Measurements from ENCODE around the gene ITGB1BP1. TPM values are rescaled to one million over a fixed set of nuclear protein-coding genes. Genes with fewer than 3 reads are reported as not detected.

Gene ITGB1BP1
- total and polyA plus RNA-seq, 2 of the 13 experiments (the other 11 are each of a cell fraction or from before 2014, with no cell fraction given): 106 to 108 TPM

DNA sequence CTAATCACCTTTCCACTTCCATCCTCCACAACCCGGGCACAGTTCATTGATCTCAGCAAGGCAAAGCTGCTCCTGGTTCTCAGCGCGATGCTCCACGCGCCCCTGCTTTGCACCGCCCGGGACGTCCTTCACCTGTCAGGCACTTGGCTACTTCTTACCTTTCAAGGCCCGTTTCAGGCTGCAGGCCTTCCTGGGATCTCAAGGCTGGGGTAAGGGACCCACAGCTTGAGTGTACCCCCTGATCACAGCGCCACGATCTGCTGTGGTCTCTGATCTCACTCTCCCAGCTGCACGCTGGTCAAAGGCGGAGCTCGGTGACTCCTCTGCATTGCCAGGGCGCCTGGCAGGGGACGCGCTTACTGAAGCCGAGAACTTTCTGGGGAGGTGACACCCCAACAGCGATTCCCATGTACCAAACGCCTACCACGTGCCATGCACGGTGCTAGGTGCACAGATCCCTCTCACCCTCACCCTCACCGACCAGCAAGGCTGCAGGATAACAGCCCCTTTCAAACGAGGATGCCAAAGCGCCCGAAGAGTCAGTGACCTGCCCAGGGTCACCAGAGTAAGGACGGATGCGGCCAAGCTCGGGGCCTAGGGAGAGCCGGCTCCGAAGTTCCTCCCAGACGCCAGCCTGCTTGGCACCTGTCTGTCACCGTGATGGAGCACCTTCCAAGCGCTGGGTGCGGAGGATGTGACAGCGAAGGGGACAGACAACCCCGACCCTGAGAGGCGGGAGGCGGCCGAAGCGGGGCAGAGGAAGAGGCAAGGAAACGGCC is 818 bp downstream of the ITGB1BP1 start (continued):
- TF ChIP-seq ZNF691 (CRISPR knock-in tag; IDR thresholded peaks at IDR 0.05; ENCODE audit: borderline replicate concordance, low read depth) (no peak), NFYB (CRISPR knock-in tag; IDR thresholded peaks at IDR 0.05) (no peak), BRD4 (CRISPR knock-in tag; IDR thresholded peaks at IDR 0.05) (0 out of 2 replicates have a peak, but pooled peaks have one; percentile 34), TSC22D2 (CRISPR knock-in tag; IDR thresholded peaks at IDR 0.05; ENCODE audit: borderline replicate concordance) (no peak), TRIM24 (CRISPR knock-in tag; IDR thresholded peaks at IDR 0.05) (no peak), KLF13 (CRISPR knock-in tag; IDR thresholded peaks at IDR 0.05) (no peak), ZBTB38 (CRISPR knock-in tag; IDR thresholded peaks at IDR 0.05) (peak; percentile 62; the same call in 1 of the 2 replicates), ZNF550 (CRISPR knock-in tag; IDR thresholded peaks at IDR 0.05; ENCODE audit: borderline replicate concordance) (no peak), ZNF160 (CRISPR knock-in tag; IDR thresholded peaks at IDR 0.05) (no peak), PBX3 (CRISPR knock-in tag; IDR thresholded peaks at IDR 0.05; ENCODE audit: borderline replicate concordance) (no peak), ZNF746 (CRISPR knock-in tag; IDR thresholded peaks at IDR 0.05) (peak; percentile 30; the same call in 1 of the 2 replicates), KLF12 (CRISPR knock-in tag; IDR thresholded peaks at IDR 0.05; ENCODE audit: borderline replicate concordance) (no peak), BCLAF1 (IDR thresholded peaks at IDR 0.05) (no peak), ZNF513 (CRISPR knock-in tag; conservative IDR thresholded peaks at IDR 0.05) (no peak), SMARCE1 (IDR thresholded peaks at IDR 0.05; ENCODE audit: borderline replicate concordance) (no peak), ZNF124 (CRISPR knock-in tag; IDR thresholded peaks at IDR 0.05) (no peak), POLR2A (IDR thresholded peaks at IDR 0.05; ENCODE audit: insufficient read depth in 1 of 2, low read depth in 2 of 2, low read length in 2 of 2) (0 out of 4 replicates have a peak, but pooled peaks of 1 of the 2 experiments have one; percentile 7), ZNF674 (CRISPR knock-in tag; IDR thresholded peaks at IDR 0.05; ENCODE audit: low read depth) (0 out of 2 replicates have a peak, but pooled peaks have one; percentile 70), WIZ (CRISPR knock-in tag; IDR thresholded peaks at IDR 0.05) (no peak; the same call in 1 of the 2 replicates), ZNF546 (CRISPR knock-in tag; conservative IDR thresholded peaks at IDR 0.05) (0 out of 2 replicates have a peak, but pooled peaks have one; percentile 6), ATRX (CRISPR knock-in tag; IDR thresholded peaks at IDR 0.05; ENCODE audit: borderline replicate concordance) (no peak), TBL1XR1 (IDR thresholded peaks at IDR 0.05; ENCODE audit: borderline replicate concordance, low read length, partially characterized antibody) (no peak)
- TF ChIP-seq, protein P1, sequence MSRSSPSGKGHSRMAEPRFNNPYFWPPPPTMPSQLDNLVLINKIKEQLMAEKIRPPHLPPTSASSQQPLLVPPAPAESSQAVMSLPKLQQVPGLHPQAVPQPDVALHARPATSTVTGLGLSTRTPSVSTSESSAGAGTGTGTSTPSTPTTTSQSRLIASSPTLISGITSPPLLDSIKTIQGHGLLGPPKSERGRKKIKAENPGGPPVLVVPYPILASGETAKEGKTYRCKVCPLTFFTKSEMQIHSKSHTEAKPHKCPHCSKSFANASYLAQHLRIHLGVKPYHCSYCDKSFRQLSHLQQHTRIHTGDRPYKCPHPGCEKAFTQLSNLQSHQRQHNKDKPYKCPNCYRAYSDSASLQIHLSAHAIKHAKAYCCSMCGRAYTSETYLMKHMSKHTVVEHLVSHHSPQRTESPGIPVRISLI (CRISPR knock-in tag; IDR thresholded peaks at IDR 0.05; ENCODE audit: borderline replicate concordance): no peak

Data from HepG2 (cell line).